RWPE2 (cell line): Measurements from ENCODE around the gene DPEP1.

Experiments used
- ATAC-seq: fragments of 200-7000 bp; cut with Tn5 transposase; 3 replicates; pipeline ENCODE4 v1.9.1; 2021; ENCODE audit warnings: low read depth
- DNase-seq: peaks from one replicate; pipeline ENCODE4 v3.0.0-alpha.2; 2020; ENCODE audit warnings: low spot score
- H3K27ac ChIP-seq: fragments of 450-650 bp; 2 replicates; pipeline ENCODE4 v1.5.1; 2017; ENCODE audit warnings: mild to moderate bottlenecking; ENCODE audit not compliant: poor library complexity, severe bottlenecking
- H3K27me3 ChIP-seq: fragments of 250-450 bp; sonication (Bioruptor Pico); 2 replicates; pipeline ENCODE4 v1.5.1; 2021; ENCODE audit warnings: mild to moderate bottlenecking, moderate library complexity; ENCODE audit not compliant: insufficient read depth, poor library complexity, severe bottlenecking
- H3K36me3 ChIP-seq: fragments of 250-450 bp; sonication (Bioruptor Pico); 2 replicates; pipeline ENCODE4 v1.5.1; 2020; ENCODE audit warnings: low read depth, mild to moderate bottlenecking, moderate library complexity
- H3K4me1 ChIP-seq: fragments of 250-450 bp; sonication (Bioruptor Pico); 2 replicates; pipeline ENCODE4 v1.5.1; 2021; ENCODE audit warnings: mild to moderate bottlenecking, moderate library complexity; ENCODE audit not compliant: insufficient read depth, poor library complexity, severe bottlenecking
- H3K4me3 ChIP-seq: fragments of 250-450 bp; sonication (Bioruptor Pico); 2 replicates; pipeline ENCODE4 v1.5.1; 2021; ENCODE audit warnings: mild to moderate bottlenecking, moderate library complexity; ENCODE audit not compliant: severe bottlenecking
- H3K9me3 ChIP-seq: fragments of 250-450 bp; sonication (Bioruptor Pico); 2 replicates; pipeline ENCODE4 v1.5.1; 2021; ENCODE audit warnings: mild to moderate bottlenecking, moderate library complexity; ENCODE audit not compliant: severe bottlenecking
- TF ChIP-seq, protein P1 (sequence below): fragments of 450-650 bp; IDR thresholded peaks from one replicate; pipeline ENCODE4 v1.5.1; 2017; ENCODE audit warnings: mild to moderate bottlenecking, moderate library complexity; ENCODE audit not compliant: poor library complexity, severe bottlenecking

The DPEP1 gene

GRCh38 chr16:89596061-89596689, 17.3 kb upstream of the DPEP1 start:
- Histone ChIP-seq H3K9me3 (no peaks in the 10 kb centered on the region), H3K4me1 (peaks cover 3% of the 10 kb centered on the region), H3K4me3 (no peak overlapping the region), H3K27ac (no peak overlapping the region), H3K36me3 (no peaks in the 10 kb centered on the region; the same call in 1 of the 2 replicates), H3K27me3 (no peaks in the 10 kb centered on the region)
- ATAC-seq = no peak
- no peak for DNase-seq
- TF ChIP-seq, protein P1, sequence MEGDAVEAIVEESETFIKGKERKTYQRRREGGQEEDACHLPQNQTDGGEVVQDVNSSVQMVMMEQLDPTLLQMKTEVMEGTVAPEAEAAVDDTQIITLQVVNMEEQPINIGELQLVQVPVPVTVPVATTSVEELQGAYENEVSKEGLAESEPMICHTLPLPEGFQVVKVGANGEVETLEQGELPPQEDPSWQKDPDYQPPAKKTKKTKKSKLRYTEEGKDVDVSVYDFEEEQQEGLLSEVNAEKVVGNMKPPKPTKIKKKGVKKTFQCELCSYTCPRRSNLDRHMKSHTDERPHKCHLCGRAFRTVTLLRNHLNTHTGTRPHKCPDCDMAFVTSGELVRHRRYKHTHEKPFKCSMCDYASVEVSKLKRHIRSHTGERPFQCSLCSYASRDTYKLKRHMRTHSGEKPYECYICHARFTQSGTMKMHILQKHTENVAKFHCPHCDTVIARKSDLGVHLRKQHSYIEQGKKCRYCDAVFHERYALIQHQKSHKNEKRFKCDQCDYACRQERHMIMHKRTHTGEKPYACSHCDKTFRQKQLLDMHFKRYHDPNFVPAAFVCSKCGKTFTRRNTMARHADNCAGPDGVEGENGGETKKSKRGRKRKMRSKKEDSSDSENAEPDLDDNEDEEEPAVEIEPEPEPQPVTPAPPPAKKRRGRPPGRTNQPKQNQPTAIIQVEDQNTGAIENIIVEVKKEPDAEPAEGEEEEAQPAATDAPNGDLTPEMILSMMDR = no peak

DNA sequence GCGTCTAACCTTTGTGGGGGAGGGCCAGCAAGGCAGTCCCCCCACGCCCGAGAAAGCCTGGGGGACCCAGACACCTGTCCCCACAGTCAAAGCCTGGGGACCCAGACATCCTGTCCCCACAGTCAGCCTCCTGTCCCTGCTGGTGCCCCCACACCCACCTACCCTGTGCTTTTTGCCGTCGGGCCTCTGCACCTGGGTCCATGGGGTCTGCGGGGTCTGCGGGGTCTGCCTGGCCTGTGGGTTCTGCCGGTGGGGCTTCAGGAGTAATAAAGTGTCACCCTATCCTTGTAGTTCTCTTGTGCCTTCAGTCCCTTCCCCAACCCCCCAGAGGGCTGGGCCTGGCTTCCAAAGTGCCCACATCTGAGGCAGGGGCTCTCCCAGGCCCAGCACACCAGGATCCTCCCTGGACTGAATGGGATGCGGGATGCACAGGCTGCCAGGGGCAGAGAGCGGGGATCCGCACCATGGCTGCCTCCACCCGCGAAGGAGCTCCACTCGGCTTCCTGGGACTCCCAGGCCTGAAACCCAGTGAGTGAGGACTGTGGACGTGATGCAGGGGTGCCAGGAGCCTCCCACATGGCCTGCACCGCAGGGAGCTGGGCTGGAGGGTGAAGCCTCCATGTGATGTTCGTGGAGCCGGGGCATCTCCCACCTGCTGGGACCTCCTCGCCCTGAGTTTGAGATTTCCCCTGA, 16.3 kb upstream of the DPEP1 start:
- H3K27ac ChIP-seq = no peak overlapping the region
- DNase-seq (peak; percentile 56), ATAC-seq (peak; percentile 21; the same call in 2 of the 3 replicates)
- no peaks in the 10 kb centered on the region for H3K27me3 ChIP-seq
- TF ChIP-seq, protein P1 = no peak
- peaks cover 8% of the 10 kb centered on the region for H3K4me1 ChIP-seq
- H3K36me3 ChIP-seq = no peaks in the 10 kb centered on the region; the same call in 1 of the 2 replicates
- H3K9me3 ChIP-seq = no peaks in the 10 kb centered on the region
- H3K4me3 ChIP-seq = no peak overlapping the region

GRCh38 chr16:89598199-89598598, 15.2 kb upstream of the DPEP1 start:
- TF ChIP-seq, protein P1 = no peak
- Histone ChIP-seq H3K36me3 (no peaks in the 10 kb centered on the region; the same call in 1 of the 2 replicates), H3K9me3 (no peaks in the 10 kb centered on the region), H3K27me3 (no peaks in the 10 kb centered on the region), H3K27ac (no peak overlapping the region), H3K4me3 (no peak overlapping the region), H3K4me1 (peaks cover 17% of the 10 kb centered on the region)
- no peak for DNase-seq
- ATAC-seq = no peak

DNA sequence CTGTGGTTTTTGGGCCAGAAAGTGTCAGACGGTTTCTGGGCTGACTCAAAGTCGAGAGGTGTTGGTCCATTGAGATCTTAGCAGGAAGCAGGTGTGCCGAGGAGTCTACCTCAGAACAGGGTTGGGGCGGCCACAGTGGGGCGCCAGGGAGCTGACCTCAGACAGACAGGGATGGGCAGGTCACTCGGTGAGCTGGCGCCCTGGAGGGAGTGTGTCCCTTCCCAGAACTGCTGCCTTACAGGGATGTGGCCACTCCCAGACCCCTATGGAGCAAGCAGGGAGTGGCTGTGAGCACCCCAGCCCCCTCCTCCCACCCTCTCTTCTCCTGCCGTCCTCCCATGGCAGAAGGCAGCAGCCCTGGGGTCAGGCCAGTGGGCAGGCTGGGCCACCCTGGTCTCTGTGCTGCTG, 14.0 kb upstream of the DPEP1 start:
- Histone ChIP-seq H3K9me3 (no peaks in the 10 kb centered on the region), H3K4me3 (no peak overlapping the region), H3K27ac (no peak overlapping the region), H3K27me3 (no peaks in the 10 kb centered on the region), H3K4me1 (peaks cover 17% of the 10 kb centered on the region), H3K36me3 (no peaks in the 10 kb centered on the region; the same call in 1 of the 2 replicates)
- TF ChIP-seq, protein P1 = peak; percentile 50
- ATAC-seq (peak; percentile 24; the same call in 2 of the 3 replicates), DNase-seq (peak; percentile 71)

- H3K27me3 ChIP-seq = no peaks in the 10 kb centered on the region
- DNase-seq (peak; percentile 37), ATAC-seq (no peak)
- peaks cover 17% of the 10 kb centered on the region for H3K4me1 ChIP-seq
- H3K9me3 ChIP-seq = no peaks in the 10 kb centered on the region
- no peak overlapping the region for H3K27ac ChIP-seq
- no peaks in the 10 kb centered on the region; the same call in 1 of the 2 replicates for H3K36me3 ChIP-seq
- TF ChIP-seq, protein P1 = no peak
- no peak overlapping the region for H3K4me3 ChIP-seq
These were observed 13.5 kb upstream of the DPEP1 start for GRCh38 chr16:89599902-89600301.
